Left lung (tissue), 10 donors: ENCODE results near the gene MMD2. TPM values are rescaled to one million over a fixed set of nuclear protein-coding genes. Genes with fewer than 3 reads are reported as not detected.

Experiments used
- ATAC-seq: fragments of 200-7000 bp; cut with Tn5 transposase; one replicate; pipeline ENCODE4 v1.9.1; 2020; ENCODE audit warnings: moderate library complexity
- DNase-seq, 4 donors: peaks; one replicate each; pipeline ENCODE4 v3.0.0-alpha.2; 2013 to 2020
- H3K27ac ChIP-seq, 2 donors: fragments of 200-600 bp; sonication (generic) in 1 of 2; one replicate each; pipeline versions ENCODE4 v1.5.0 to v1.8.0; 2020 to 2021
- H3K27me3 ChIP-seq, 2 donors: fragments of 200-600 bp; sonication (generic) in 1 of 2; one replicate each; pipeline versions ENCODE4 v1.5.0 to v1.8.0; 2020 to 2021
- H3K36me3 ChIP-seq, 2 donors: fragments of 200-600 bp; sonication (generic) in 1 of 2; one replicate each; pipeline versions ENCODE4 v1.5.0 to v1.8.0; 2020 to 2021
- H3K4me1 ChIP-seq, 2 donors: fragments of 200-600 bp; one replicate each; pipeline ENCODE4 v1.8.0; 2021
- H3K4me3 ChIP-seq, 2 donors: fragments of 200-600 bp; sonication (generic) in 1 of 2; one replicate each; pipeline versions ENCODE4 v1.5.0 to v1.8.0; 2020 to 2021; ENCODE audit warnings: mild to moderate bottlenecking in 1 of 2
- H3K9me3 ChIP-seq, 2 donors: fragments of 200-600 bp; sonication (generic) in 1 of 2; one replicate each; pipeline versions ENCODE4 v1.5.0 to v1.8.0; 2020 to 2021
- CTCF ChIP-seq, 2 donors: fragments of 200-600 bp; sonication (generic) in 1 of 2; IDR thresholded peaks; one replicate each; pipeline versions ENCODE4 v1.5.0 to v1.8.0; 2021; ENCODE audit warnings: antibody characterized with exemption in 2 of 2
- intact Hi-C, 2 donors: fragments of 100-400 bp; cut with DNase I; formaldehyde crosslinking; loops; one replicate each; pipeline versions ENCODE4 v1.11.2 to v1.14.2; 2022
- polyA plus RNA-seq, 6 donors: library from polyadenylated mRNA; unstranded; fragments of 120-200 nt; gene quantifications; one replicate each; pipeline ENCODE4 v1.2.1, GENCODE V29; 2013; ENCODE audit not compliant: insufficient read length in 6 of 6
- total RNA-seq, 2 donors: library from RNA; stranded (reverse); fragmentation: NEBNext Ultra II Directional; extraction: Animal tissue kit (Norgen Biotek cat#: 25700); gene quantifications; one replicate each; pipeline ENCODE4 v1.2.1, GENCODE V29; 2021
- donor health status: DM: no; HTN: yes; CAD: no.
- donor health status: DM: no; HTN: no; CAD: no.

MMD2 gene
- total and polyA plus RNA-seq, 8 donors = 0.06 to 0.17 TPM; not detected in 6

GRCh38 chr7:4911111-4911828 lies 47.7 kb downstream of the MMD2 start:
- intact Hi-C loops = no loop called here
- Histone ChIP-seq H3K9me3 (no peaks in the 10 kb centered on the region), H3K27me3 (no peaks in the 10 kb centered on the region), H3K4me3 (no peak overlapping the region), H3K27ac (no peak overlapping the region), H3K36me3 (no peaks in the 10 kb centered on the region), H3K4me1 (no peaks in the 10 kb centered on the region)
- ATAC-seq (no peak), DNase-seq (no peak)
- no peak for TF ChIP-seq CTCF (IDR thresholded peaks at IDR 0.05)

- no peaks in the 10 kb centered on the region for H3K4me1 ChIP-seq
- intact Hi-C loops = no loop called here
- H3K36me3 ChIP-seq = no peaks in the 10 kb centered on the region
- H3K9me3 ChIP-seq = no peaks in the 10 kb centered on the region
- no peak for TF ChIP-seq CTCF (IDR thresholded peaks at IDR 0.05)
- H3K4me3 ChIP-seq = no peak overlapping the region
- H3K27ac ChIP-seq = no peak overlapping the region
- DNase-seq (no peak), ATAC-seq (no peak)
- peaks cover 0 to 12% of the 10 kb centered on the region in 2 donors for H3K27me3 ChIP-seq
Measured at GRCh38 chr7:4906682-4907081, 52.3 kb downstream of the MMD2 start.

- Histone ChIP-seq H3K36me3 (no peaks in the 10 kb centered on the region), H3K9me3 (no peaks in the 10 kb centered on the region), H3K4me3 (no peak overlapping the region), H3K27ac (no peak overlapping the region), H3K27me3 (peaks cover 0 to 12% of the 10 kb centered on the region in 2 donors), H3K4me1 (no peaks in the 10 kb centered on the region)
- intact Hi-C loops = no loop called here
- ATAC-seq (no peak), DNase-seq (no peak)
- TF ChIP-seq CTCF (IDR thresholded peaks at IDR 0.05) = no peak
Measured at GRCh38 chr7:4905171-4905570, 53.8 kb downstream of the MMD2 start.

- no peak for ATAC-seq
- H3K9me3 ChIP-seq = no peaks in the 10 kb centered on the region
Measured at GRCh38 chr7:4904346-4904745, 54.6 kb downstream of the MMD2 start.

GRCh38 chr7:4895766-4896165 lies 63.2 kb downstream of the MMD2 start:
- DNase-seq (no peak), ATAC-seq (no peak)
- Histone ChIP-seq H3K36me3 (no peaks in the 10 kb centered on the region), H3K4me3 (no peak overlapping the region), H3K27me3 (no peaks in the 10 kb centered on the region), H3K9me3 (peaks cover 0 to 3% of the 10 kb centered on the region in 2 donors), H3K4me1 (no peaks in the 10 kb centered on the region), H3K27ac (no peak overlapping the region)
- intact Hi-C loops = no loop called here
- no peak for TF ChIP-seq CTCF (IDR thresholded peaks at IDR 0.05)

More at GRCh38 chr7:4904346-4904745, 54.6 kb downstream of the MMD2 start:
- no peak for TF ChIP-seq CTCF (IDR thresholded peaks at IDR 0.05)
- Histone ChIP-seq H3K4me3 (no peak overlapping the region), H3K27ac (no peak overlapping the region), H3K27me3 (peaks cover 0 to 12% of the 10 kb centered on the region in 2 donors), H3K36me3 (no peaks in the 10 kb centered on the region), H3K4me1 (no peaks in the 10 kb centered on the region)
- no peak for DNase-seq
- intact Hi-C loops = no loop called here
